Measurements from ENCODE around the gene BTG3.
A peak's percentile ranks its signal among the peaks of the same experiment; 100 is the strongest.

Gene BTG3

DNA sequence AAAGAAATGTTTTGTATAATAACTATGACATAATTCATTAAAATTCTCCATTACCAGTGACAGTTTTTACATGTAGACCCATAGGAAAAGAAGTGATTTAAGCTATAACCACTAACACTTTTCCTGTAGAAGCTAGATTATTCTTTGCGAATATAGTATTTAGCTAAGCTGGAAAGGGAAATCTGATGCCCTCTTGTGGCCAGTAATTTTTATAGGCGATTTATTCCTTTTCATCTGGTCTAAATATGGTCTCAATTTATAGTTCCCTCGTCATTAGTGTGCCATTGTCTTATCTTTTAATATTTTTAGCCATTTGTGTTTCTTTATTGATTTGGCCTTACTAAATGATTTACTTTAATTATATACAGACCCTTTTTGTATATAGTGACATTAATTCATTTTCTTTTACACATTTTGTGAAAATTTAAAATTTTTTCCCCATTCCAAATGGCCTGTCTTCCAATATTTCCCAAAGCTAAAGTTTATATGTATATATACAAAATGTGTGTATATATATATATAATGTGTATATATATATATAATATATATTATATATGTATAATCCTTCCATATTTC, 26.7 kb downstream of the BTG3 start:
- peak; percentile 53 for DNase-seq (ENCODE audit: low read depth)

DNA sequence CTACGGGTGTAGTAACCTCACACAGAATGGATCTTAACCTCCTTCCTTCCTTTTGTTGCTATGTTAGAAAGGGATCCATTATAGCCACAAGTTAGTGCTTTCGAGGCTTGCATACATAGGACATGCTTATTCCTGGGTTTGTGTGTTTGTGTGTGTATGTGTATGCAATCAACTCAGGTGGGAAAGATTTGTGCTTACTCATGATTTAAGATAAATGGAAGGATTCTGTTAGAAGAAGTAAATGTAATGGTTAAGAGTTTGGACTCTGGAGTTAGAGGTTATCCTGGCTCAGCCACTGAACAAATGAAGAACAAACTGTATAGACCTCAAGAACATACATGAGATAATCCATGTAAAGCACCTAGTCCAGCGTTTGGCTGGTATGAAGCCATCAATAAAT, 28.8 kb downstream of the BTG3 start:
- no peak for DNase-seq (ENCODE audit: low read depth)

DNA sequence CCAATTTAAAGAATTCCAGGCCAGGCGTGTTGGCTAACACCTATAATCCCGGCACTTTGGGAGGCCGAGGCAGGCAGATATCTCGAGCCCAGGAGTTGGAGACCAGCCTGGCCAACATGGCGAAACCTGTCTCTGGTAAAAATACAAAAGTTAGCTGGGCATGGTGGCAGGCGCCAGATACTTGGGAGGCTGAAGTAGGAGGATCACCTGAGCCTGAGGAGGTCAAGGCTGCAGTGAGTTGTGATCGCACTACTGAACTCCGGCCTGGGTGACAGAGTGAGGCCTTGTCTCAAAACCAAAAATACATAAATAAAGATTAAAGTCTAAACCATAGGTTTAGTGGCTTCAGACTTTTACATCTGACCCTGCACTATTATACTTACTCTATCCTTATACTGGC, 32.4 kb downstream of the BTG3 start:
- no peak for DNase-seq (ENCODE audit: low read depth)

GRCh38 chr21:17578876-17579275, 33.8 kb downstream of the BTG3 start:
- no peak for DNase-seq (ENCODE audit: low read depth)

DNA sequence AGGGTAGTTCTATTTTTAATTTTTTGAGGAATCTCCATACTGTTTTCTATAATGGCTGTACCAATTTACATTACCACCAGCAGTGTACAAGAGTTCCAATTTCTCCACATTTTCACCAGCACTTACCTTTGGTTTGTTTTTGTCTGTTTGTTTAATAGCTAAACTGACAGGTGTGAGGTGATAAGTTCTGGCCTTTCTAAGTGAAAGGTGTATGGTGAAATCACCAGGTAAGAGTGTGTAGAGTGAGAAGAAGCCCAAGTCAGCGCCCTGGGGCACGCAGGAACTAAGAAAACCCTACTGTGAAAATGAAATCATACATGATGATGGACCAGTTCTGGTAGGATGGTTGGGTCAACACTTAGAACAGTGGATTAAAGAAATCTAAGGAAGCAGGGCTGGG, 34.5 kb downstream of the BTG3 start:
- DNase-seq (ENCODE audit: low read depth), result no peak

DNA sequence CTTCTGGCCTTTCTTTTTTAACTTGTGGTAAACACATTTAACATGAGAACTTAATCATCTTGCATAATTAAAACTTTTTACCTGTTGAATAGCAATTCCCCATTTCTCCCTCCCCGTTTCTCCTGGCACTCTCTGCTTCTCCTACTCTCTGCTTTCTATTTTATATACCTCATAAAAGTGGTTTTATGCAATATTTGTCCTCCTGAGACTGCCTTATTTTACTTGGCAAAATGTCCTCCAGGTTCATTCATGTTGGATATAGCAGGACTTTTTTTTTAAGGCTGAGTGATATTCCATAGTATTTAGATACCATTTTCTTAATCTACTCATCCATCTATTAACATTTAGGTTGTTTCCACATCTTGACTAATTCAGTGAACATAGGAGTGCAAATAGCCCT, 35.0 kb downstream of the BTG3 start:
- DNase-seq (ENCODE audit: low read depth), result no peak

- no peak for DNase-seq (ENCODE audit: low read depth)
Measured at GRCh38 chr21:17576080-17576835, 36.4 kb downstream of the BTG3 start.

DNA sequence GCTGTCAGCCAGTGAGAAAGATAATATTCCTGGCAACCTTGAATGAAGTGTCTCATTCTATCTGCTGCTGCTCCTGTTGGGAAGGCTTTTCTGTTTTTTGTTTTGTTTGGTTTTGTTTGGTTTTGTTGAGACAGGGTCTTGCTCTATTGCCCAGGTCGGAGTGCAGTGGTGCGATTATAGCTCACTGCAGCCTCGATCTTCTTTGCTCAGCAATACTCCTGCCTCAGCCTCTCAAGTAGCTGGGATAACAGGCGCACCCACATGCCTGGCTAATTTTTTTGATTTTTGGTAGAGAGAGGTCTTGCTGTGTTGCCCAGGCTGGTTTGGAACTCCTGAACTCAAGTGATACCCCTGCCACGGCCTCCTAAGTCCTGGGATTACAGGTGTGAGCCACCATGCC, 37.6 kb downstream of the BTG3 start:
- DNase-seq (ENCODE audit: low read depth), result no peak

DNA sequence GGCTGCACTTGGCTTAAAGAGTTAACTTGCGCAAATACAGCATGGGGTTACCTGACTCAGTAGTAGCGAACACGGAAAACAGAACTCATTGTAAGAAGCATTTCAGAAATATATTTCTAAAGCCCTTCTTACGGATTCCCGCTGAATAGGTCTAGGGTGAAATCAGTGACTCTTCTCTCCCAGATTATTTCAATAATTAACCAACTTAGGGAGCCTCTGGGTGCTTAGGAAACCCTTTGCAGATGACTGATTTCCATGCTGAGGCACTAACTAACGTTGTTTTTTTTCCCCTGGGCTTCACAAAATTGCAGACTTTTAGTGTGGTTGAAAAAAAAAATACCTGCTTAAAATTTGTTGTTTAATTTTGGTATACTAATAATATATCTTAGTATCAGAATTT, 40.3 kb downstream of the BTG3 start:
- no peak for DNase-seq (ENCODE audit: low read depth)

DNA sequence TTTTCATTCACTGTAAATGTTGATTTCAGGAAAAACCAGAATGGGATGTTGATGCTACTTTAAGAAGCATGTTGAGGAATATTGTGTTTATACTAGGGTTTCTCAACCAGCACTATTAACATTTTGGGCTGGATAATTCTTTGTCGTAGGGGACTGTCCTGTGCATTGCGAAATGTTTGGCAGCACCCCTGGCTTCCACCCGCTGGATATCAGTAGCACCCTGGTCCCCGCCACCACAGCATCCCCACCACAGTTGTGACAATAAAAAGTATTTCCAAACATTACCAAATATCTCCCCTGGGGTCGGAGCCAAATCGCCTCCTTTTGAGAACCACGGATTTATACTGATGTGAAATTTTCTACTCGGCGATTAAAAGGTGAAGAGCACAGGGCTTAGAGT, 41.9 kb downstream of the BTG3 start:
- no peak for DNase-seq (ENCODE audit: low read depth)

DNA sequence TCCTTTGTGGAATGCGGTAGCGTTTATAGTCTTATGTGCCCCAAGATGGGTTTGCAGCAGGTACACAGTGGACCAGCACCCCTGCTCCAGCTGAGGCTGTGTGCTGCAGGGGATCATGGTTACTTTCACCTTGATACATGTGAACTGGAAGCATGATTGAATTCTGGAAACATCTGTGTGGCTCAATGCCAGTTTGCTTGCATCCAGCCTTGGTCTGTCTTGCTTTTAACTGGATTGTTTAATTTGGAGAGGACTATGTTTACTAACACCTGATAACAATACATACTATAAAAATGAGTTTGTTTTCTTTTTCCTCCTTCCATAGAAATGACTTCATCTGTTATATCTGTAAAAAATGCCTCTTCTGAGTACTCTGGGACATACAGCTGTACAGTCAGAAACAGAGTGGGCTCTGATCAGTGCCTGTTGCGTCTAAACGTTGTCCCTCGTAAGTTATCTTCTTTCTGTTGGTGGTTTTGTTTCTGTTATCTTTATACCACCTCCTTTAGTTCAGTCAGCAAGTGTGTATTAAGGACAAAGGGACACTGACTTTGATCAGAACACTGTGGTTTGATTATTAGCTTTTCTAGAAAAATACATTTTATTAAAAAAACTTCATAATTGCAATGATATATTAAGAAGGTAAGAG, 52.2 kb downstream of the BTG3 start:
- no peak for DNase-seq (ENCODE audit: low read depth)

DNA sequence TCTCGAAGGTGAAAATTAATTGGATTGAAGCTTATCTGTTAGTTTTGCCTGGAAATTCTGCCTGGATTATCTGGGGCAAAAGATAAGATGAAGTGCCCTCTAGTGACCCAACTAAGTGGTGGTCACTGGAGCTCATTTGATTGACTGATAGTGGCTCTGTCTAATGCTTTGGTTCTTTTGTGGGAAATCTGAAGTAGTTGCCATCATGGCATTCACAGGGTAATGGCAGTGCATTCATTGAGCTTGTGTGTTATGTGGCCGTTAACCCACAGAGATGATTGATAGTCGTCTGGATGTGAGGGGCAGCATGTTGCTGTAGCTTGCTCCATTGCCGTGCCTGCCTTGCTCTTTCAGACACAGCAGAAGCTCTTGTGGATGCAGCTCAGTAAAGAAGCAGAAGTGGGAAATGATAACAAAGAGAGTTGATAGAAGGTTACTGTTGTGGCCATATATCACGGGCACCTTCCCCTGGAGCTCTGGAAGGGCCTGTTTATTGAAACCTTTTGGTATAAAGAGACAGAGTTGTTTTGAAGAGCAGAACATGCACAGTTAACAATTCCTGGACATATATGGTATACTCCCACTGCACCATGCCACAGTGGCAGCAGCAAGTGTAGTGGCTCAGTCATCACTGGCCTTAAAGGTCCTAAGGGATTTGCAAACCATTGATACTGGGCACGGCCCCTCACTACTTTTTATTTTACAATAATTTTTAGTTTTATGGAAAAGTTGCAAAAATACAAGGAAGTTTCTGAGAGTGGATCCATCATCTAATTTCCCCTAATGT, 57.8 kb downstream of the BTG3 start:
- no peak for DNase-seq (ENCODE audit: low read depth)

DNA sequence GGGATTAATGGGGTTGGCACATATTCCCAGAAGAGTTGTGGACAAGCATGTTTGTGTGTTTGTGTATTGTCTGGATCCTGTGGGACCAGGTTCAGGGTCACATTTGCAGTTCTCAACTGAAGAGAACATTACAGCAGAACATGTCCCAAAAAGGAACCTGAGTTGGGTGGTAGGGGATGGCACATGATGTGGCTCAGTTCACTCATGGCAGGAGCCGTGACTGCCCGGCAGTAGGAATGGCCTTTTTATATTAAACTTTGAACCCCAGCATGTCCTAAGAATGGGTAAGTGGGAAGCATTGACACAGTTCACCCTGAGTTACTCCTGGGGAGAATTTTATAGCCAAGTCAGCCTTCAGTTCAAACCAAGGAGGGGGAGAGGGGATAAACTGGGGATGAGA, 58.6 kb downstream of the BTG3 start:
- no peak for DNase-seq (ENCODE audit: low read depth)

- DNase-seq (ENCODE audit: low read depth), result no peak
Measured at GRCh38 chr21:17552410-17552809, 60.3 kb downstream of the BTG3 start.

GRCh38 chr21:17550671-17551308, 61.9 kb downstream of the BTG3 start:
- DNase-seq (ENCODE audit: low read depth), result no peak

DNA sequence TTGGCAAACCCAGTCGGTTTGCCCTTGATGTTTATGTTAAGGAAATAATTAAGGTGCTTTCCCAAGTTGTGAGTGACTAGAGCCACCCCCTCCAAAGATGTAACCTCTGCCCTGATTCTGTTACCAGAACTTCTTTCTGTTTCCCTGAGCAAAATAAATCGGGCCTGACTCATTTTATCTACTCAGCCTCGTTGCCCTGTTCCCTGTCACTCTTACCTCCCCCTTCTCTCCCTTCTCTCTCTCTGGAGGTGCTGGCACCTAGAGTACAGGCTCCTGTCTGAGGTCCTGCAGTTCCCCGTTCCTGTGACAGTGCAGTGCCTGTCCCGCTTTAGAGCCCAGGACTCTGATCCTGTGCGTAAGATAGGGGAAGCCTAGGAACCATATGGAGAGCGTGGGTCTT, 64.4 kb downstream of the BTG3 start:
- DNase-seq (ENCODE audit: low read depth), result no peak

DNA sequence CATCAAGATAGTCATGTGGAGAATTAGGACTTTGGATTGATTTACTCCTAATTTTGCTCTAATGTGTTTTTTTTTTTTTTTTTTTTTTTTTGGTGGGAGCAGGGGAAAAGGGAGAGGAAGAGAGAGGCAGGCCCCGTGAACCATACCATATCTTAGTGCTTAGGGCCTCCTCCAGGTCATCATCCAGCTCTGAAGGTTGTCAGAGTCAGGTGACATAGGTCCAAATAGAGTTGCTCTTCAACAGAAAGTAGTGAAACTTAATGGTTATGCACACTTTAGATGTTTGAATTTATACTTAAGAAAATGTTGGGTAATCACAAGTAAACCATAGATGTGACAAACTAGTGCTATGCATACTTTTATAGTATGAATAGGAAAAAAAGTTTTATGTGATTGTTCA, 67.7 kb downstream of the BTG3 start:
- no peak for DNase-seq (ENCODE audit: low read depth)

Data from fibroblast of gingiva (primary cell).